Activated B cell treated with CpG ODN at 0.5 μM for 24 hours (primary cell): Measurements from ENCODE around the gene DLAT. TPM values are rescaled to one million over a fixed set of nuclear protein-coding genes. Genes with fewer than 3 reads are reported as not detected.
"Not testable (repeated sequence)": the region's sequence is repeated elsewhere in the genome, so short reads cannot be mapped to it uniquely, and the experiment has no call there.

Experiments
- ATAC-seq: fragments of 200-7000 bp; cut with Tn5 transposase; one replicate; pipeline ENCODE4 v1.10.0; 2021; ENCODE audit warnings: low read depth, mild to moderate bottlenecking, moderate library complexity
- CTCF ChIA-PET: fragments of 350-600 bp; sonication (Branson Sonifier 250); formaldehyde crosslinking; loops from one replicate; lab custom pipeline; 2021; ENCODE audit warnings: antibody characterized with exemption; lab: Charles Lee
- POLR2A ChIA-PET: fragments of 350-600 bp; sonication (Branson Sonifier 250); formaldehyde crosslinking; loops from one replicate; lab custom pipeline; 2021; ENCODE audit warnings: antibody characterized with exemption; lab: Charles Lee
- DNase-seq: peaks from one replicate; pipeline ENCODE4 v3.0.0; 2022
- H3K27ac Mint-ChIP-seq: one replicate; pipeline ENCODE4 v1.8.0; 2020; ENCODE audit warnings: mixed read lengths
- H3K27me3 Mint-ChIP-seq: one replicate; pipeline ENCODE4 v1.8.0; 2021; ENCODE audit warnings: mixed read lengths
- H3K36me3 Mint-ChIP-seq: one replicate; pipeline ENCODE4 v1.8.0; 2021; ENCODE audit warnings: low read depth, mixed read lengths
- H3K4me1 Mint-ChIP-seq: one replicate; pipeline ENCODE4 v1.8.0; 2021; ENCODE audit warnings: mixed read lengths
- H3K4me3 Mint-ChIP-seq: one replicate; pipeline ENCODE4 v1.8.0; 2020; ENCODE audit warnings: mild to moderate bottlenecking, mixed read lengths
- H3K9me3 Mint-ChIP-seq: one replicate; pipeline ENCODE4 v1.8.0; 2020; ENCODE audit warnings: mixed read lengths
- CTCF ChIP-seq: fragments of 200-600 bp; IDR thresholded peaks from one replicate; pipeline ENCODE4 v1.8.0; 2022; ENCODE audit warnings: antibody characterized with exemption, mild to moderate bottlenecking
- intact Hi-C: fragments of 100-400 bp; cut with micrococcal nuclease; formaldehyde crosslinking; loops from one replicate; pipeline ENCODE4 v1.15.1; 2024
- total RNA-seq: library from RNA; stranded (reverse); gene quantifications from 2 replicates; pipeline ENCODE4 v1.2.3, GENCODE V29; 2022

The DLAT gene
- total RNA-seq, 1 donor from 2014 or later, result 31.5 TPM

DNA sequence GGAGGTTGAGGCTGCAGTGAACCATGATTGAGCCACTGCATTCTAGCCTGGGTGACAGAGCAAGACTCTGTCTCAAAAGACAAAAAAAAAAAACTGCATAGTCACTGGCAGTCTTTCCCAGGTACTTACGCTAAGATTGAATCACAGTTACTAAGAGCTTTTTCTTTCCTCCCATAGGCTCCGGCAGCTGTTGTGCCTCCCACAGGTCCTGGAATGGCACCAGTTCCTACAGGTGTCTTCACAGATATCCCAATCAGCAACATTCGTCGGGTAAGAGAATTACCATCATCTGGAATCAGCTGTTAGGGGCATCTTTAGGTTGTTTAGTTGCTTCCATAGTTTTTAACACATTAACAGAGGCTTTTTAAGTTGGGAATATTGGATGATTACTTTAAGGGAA lies 19.8 kb downstream of the DLAT start:
- ATAC-seq, result no peak
- ChIA-PET POLR2A (no interaction called here), CTCF (no interaction called here)
- peaks cover 31% of the 10 kb centered on the region for H3K4me1 Mint-ChIP-seq
- peaks cover 65% of the 10 kb centered on the region for H3K36me3 Mint-ChIP-seq
- DNase-seq, result no peak
- H3K27me3 Mint-ChIP-seq, result no peaks in the 10 kb centered on the region
- H3K27ac Mint-ChIP-seq, result no peak overlapping the region
- TF ChIP-seq CTCF, result no peak
- intact Hi-C loops, result no loop called here
- H3K9me3 Mint-ChIP-seq, result no peaks in the 10 kb centered on the region
- no peak overlapping the region for H3K4me3 Mint-ChIP-seq

GRCh38 chr11:112046647-112047046 lies 21.4 kb downstream of the DLAT start:
- Mint-ChIP-seq H3K27ac (peak overlapping the region; percentile 61), H3K36me3 (peaks cover 65% of the 10 kb centered on the region), H3K4me1 (peaks cover 48% of the 10 kb centered on the region)
- H3K9me3 Mint-ChIP-seq, H3K4me3 Mint-ChIP-seq, POLR2A ChIA-PET, CTCF ChIA-PET, DNase-seq, intact Hi-C loops, H3K27me3 Mint-ChIP-seq, ATAC-seq: not testable (repeated sequence)

DNA sequence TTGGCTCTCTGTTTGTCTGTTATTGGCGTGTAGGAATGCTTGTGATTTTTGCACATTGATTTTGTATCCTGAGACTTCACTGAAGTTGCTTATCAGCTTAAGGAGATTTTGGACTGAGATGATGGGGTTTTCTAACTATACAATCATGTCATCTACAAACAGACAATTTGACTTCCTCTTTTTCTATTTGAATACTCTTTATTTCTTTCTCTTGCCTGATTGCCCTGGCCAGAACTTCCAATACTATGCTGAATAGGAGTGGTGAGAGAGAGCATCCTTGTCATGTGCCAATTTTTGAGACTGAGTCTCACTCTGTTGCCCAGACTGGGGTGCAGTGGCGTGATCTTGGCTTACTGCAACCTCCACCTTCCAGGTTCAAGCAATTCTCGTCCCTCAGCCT lies 23.0 kb downstream of the DLAT start:
- peaks cover 69% of the 10 kb centered on the region for H3K36me3 Mint-ChIP-seq
- H3K27me3 Mint-ChIP-seq, CTCF ChIA-PET, H3K9me3 Mint-ChIP-seq, DNase-seq: not testable (repeated sequence)
- peak; percentile 53 for ATAC-seq
- POLR2A ChIA-PET, result interaction anchor here (0.6 to 1.9 kb wide), 6 partner anchors 17 to 135 kb away, joined by 3 to 12 read pairs (median 6); partner anchors contain the start of genes DLAT, SDHD and TIMM8B
- peaks cover 56% of the 10 kb centered on the region for H3K4me1 Mint-ChIP-seq
- H3K4me3 Mint-ChIP-seq, result peak overlapping the region; percentile 54
- intact Hi-C loops, result loop anchor here (1.0 kb wide), 3 partner anchors 24 to 121 kb away; partner anchors contain the start of genes NKAPD1 and PIH1D2
- H3K27ac Mint-ChIP-seq, result peak overlapping the region; percentile 83

GRCh38 chr11:112049777-112050176 lies 24.6 kb downstream of the DLAT start:
- no peak for ATAC-seq
- ChIA-PET CTCF (no interaction called here), POLR2A (interaction anchor here (1.3 to 2.0 kb wide), 4 partner anchors 9 to 36 kb away, joined by 3 to 5 read pairs (median 4); partner anchors contain the start of genes DLAT, SDHD and TIMM8B)
- intact Hi-C loops, result loop anchor here (5.0 kb wide), 1 partner anchor 38 kb away; the partner anchor contains the start of genes SDHD and TIMM8B
- Mint-ChIP-seq H3K4me3 (no peak overlapping the region), H3K4me1 (peaks cover 56% of the 10 kb centered on the region), H3K27me3 (no peaks in the 10 kb centered on the region), H3K27ac (peak overlapping the region; percentile 25), H3K9me3 (no peaks in the 10 kb centered on the region), H3K36me3 (peaks cover 65% of the 10 kb centered on the region)
- no peak for TF ChIP-seq CTCF
- no peak for DNase-seq

DNA sequence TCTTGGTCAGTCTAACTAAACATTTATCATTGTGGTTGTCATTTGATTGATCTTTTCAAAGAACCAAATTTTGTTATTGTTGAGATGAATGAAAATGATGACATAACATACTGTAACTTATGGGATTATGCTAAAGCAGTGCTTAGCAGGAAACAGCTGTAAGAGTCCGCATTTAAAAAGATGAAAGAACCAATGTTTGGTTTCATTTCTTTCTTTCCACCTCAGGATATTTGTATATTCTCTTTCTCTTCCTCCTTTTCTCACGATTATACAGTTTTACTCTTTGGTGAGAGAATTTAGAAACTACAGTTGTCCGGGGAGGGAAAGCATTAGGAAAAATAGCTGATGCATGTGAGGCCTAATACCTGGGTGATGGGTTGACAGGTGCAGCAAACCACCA lies 25.5 kb downstream of the DLAT start:
- ChIA-PET POLR2A (interaction anchor here (1.3 to 2.0 kb wide), 5 partner anchors 10 to 35 kb away, joined by 3 to 5 read pairs (median 4); partner anchors contain the start of genes DLAT, SDHD and TIMM8B), CTCF (no interaction called here)
- intact Hi-C loops, result loop anchor here (5.0 kb wide), 1 partner anchor 37 kb away; the partner anchor contains the start of genes SDHD and TIMM8B
- no peak for TF ChIP-seq CTCF
- no peak for DNase-seq
- ATAC-seq, result peak; percentile 64
- Mint-ChIP-seq H3K36me3 (peaks cover 61% of the 10 kb centered on the region), H3K4me3 (peak overlapping the region; percentile 69), H3K9me3 (no peaks in the 10 kb centered on the region), H3K27me3 (no peaks in the 10 kb centered on the region), H3K27ac (peak overlapping the region; percentile 91), H3K4me1 (peaks cover 56% of the 10 kb centered on the region)

DNA sequence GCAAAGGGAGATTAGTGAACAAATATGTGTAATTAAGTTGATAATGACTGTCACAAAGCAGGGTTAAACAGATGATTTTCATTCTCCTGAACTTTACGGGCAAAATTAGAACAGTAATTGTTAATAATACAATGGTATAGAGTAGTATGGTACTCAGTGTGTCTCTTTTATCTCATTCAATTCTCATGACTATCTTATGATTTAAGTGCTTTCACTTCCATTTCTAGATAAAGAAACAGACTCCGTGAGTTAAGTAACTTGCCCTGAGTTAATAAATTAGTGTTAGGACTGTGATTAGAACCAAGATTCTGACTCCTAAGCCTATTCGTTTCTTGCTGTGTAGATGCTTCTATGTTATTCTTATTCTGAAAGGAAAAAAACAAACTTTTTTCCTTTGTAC lies 26.6 kb downstream of the DLAT start:
- Mint-ChIP-seq H3K36me3 (peaks cover 59% of the 10 kb centered on the region), H3K4me3 (peak overlapping the region; percentile 36), H3K4me1 (peaks cover 56% of the 10 kb centered on the region), H3K27ac (peak overlapping the region; percentile 91), H3K9me3 (no peaks in the 10 kb centered on the region), H3K27me3 (no peaks in the 10 kb centered on the region)
- intact Hi-C loops, result loop anchor here (5.0 kb wide), 1 partner anchor 36 kb away; the partner anchor contains the start of genes SDHD and TIMM8B
- ATAC-seq (no peak), DNase-seq (no peak)
- CTCF ChIA-PET, result no interaction called here
- POLR2A ChIA-PET, result interaction anchor here (1.4 to 2.0 kb wide), 2 partner anchors 27 to 29 kb away, joined by 4 to 5 read pairs; partner anchors contain the start of gene DLAT
- no peak for TF ChIP-seq CTCF
